IPS-11a (cell line): ENCODE data around the gene RAD52.
"Not testable (repeated sequence)": the region's sequence is repeated elsewhere in the genome, so short reads cannot be mapped to it uniquely, and the experiment has no call there.

Experiments used
- H3K4me3 ChIP-seq: one replicate; pipeline ENCODE4 v1.5.1; 2013; ENCODE audit warnings: low read depth, low read length, control low read depth

RAD52 gene

DNA sequence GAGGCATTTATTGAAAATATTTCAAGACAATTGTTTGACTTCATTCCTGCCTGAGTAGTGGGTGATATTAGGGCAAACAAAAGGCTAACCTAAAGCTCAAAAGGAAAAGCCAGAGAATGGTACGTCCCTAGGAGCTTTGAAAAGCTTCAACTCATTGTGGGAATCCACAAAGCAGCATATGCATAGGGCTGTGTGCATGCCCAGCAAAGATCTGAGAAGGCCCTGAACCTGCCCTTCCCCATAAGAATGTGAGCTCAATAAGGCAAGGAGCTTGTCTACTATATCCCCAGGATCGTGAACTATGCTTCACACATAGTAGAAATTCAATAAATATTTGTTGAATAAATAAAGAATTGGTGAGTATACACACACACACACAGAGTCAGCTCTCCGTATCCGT is 19.1 kb upstream of the RAD52 start:
- no peak overlapping the region for H3K4me3 ChIP-seq

GRCh38 chr12:967641-968040 is 18.1 kb upstream of the RAD52 start:
- H3K4me3 ChIP-seq, result no peak overlapping the region

GRCh38 chr12:966724-967123 is 17.2 kb upstream of the RAD52 start:
- H3K4me3 ChIP-seq, result no peak overlapping the region

DNA sequence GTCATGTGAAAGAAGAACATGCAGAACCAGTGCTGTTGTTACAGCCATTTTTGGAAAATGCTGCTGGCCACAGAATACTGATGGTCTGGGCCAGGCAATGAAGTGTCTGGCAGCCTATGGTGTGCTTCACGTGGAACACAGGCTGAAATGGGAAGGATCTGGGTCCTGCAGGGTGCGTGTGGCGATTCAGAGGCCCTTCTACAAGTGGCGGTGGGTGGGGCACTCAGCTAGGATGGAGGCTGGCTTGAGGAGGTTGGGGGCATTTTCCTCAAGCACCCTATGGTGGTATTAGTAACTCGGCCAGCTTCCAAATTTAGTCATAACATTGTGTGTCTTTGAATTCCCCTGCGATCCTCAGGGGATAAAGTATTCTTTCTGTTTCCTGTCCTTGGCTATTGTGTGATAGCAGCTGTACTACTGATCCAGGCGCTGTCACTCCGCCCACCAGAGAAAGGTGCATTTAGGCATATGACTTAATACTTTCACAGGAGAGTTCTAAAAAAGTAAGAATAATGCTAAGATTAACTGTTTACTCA is 9.2 kb upstream of the RAD52 start:
- H3K4me3 ChIP-seq, result no peak overlapping the region

- no peak overlapping the region for H3K4me3 ChIP-seq
These were observed 6.4 kb upstream of the RAD52 start for GRCh38 chr12:955939-956338.

GRCh38 chr12:954741-955140 is 5.2 kb upstream of the RAD52 start:
- H3K4me3 ChIP-seq, result no peak overlapping the region

GRCh38 chr12:953776-954175 is 4.3 kb upstream of the RAD52 start:
- no peak overlapping the region for H3K4me3 ChIP-seq

- no peak overlapping the region for H3K4me3 ChIP-seq
These were observed 1.7 kb upstream of the RAD52 start for GRCh38 chr12:951176-951575.

DNA sequence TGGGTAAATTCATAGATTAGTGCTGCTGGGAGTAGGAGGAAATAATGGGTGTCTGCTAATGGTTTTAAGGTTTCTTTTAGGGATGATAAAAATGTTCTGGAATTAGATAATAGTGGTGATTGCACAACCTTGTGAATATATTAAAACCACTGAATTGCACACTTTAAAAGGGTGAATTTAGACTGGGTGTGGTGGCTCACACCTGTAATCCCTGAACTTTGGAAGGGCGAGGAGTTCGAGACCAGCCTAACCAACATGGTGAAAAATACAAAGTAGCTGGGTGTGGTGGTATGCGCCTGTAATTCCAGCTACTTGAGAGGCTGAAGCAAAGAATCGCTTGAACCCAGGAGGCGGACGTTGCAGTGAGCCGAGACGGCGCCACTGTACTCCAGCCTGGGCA is 1.3 kb downstream of the RAD52 start:
- peak overlapping the region; percentile 95 for H3K4me3 ChIP-seq

DNA sequence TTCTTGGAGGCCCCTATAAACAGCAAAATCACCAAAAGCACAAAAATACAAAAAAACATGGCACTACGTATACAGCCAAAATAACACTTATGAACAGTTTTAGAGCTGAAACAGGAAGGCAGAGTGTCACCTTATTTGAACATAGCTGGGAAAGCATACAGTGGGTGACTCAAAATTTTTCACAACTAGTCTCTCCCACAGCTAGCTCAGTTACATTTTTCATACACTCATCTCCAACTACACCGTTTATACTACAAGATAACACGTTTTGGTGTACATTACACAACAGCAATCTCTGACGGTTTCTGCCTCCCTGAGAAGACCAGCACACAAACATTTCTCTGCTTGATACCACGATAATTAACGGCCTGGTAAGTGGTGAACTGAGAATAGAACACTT is 2.9 kb downstream of the RAD52 start:
- no peak overlapping the region for H3K4me3 ChIP-seq

DNA sequence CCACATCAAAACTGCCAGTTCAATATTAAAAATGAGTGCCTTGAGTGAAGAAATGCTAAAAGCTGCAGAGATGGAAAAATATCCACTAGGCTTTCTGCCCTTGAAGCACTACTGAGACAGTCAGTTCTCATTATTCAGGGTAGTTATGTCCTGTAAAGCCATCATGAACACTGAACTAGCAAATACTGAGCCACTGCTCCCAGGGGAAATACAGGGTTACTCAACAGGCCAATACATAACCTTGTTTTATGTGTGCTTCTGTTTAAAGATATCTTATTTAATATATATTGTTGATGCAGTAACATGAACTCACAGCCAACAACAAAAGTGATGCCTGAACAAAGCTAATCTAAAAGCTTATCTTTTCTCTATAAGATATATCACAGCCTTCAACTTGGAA is 3.3 kb downstream of the RAD52 start:
- H3K4me3 ChIP-seq, result no peak overlapping the region

- no peak overlapping the region for H3K4me3 ChIP-seq
These were observed 5.3 kb downstream of the RAD52 start for GRCh38 chr12:944211-944610.

DNA sequence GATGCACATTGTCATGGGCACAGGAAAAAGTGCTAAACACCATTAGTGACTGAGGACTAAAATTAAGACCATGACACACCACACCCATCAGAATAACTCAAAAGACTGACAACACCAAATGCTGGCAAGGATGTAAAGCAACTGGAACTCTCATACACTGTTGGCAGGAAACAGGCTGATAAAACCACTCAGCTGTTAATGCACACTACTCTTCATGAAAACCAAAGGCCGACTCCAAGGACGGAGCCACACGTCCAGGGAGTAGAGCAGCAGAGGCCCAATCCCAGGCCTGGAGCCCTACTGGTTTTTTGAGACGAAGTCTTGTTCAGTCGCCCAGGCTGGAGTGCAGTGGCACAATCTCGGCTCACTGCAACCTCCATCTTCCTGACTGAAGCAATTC is 6.4 kb downstream of the RAD52 start:
- H3K4me3 ChIP-seq, result no peak overlapping the region

GRCh38 chr12:938810-939209 is 10.7 kb downstream of the RAD52 start:
- no peak overlapping the region for H3K4me3 ChIP-seq

DNA sequence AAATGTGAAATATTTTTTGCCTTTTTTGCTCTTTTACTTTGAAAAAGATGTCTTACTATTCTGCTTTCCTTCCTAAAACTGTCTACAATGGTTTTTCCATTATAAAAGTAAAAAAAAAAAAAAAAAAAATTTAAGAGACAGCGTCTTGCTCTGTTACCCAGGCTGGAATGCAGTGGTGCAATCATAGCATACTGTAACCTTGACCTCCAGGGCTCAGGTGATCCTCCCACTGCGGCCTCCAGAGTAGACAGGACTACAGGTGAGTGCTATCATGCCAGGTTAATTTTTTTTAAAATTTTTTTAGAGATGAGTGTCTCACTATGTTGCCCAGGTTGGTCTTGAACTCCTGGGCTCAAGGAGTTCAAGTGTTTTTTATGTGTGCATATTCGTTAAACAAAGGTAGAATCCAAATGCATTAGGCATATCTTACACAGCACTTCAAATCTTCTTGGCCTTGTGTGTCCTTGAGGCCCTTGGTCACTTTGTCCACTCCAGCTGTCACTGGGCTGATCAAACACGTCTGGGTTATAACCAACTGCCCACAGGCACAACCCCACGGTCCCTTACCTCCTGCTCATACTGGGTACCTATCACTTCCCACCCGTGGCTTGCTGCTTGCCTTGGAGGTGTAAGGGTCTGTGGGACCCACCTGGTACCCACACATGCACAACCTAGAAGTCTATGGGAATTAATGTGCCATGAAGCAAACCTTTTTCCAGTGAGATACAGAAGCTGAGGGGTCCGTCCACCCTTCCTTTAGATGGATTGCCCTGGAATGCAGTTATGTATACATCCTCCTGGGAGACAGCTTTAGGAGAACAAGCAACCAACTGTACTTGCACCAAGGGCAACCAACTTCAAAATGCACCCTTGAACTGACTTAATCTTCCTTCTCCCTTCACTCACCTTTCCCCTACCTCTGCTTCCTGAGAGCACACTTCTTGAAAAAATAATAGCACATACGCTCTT is 12.8 kb downstream of the RAD52 start:
- H3K4me3 ChIP-seq, result no peak overlapping the region

GRCh38 chr12:935891-936290 is 13.6 kb downstream of the RAD52 start:
- H3K4me3 ChIP-seq, result not testable (repeated sequence)

DNA sequence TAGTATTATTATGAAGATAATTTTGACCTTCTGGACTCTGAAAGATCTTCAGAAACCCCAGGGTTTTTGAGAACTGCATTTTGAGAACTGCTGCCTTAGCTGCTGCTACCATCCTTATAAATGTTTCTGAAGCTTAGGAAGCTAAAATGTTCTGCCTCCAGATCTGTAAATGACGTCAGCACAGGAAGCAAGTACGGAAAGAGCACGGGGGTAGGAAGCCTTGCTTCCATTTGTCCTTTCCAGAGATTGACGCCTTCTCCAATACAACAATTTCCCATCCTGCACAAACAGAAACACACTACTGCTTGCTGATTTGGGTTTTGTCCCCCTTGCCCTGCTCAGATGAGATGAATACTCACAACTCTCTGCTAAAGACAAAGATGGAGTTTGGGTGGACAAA is 17.9 kb downstream of the RAD52 start:
- H3K4me3 ChIP-seq, result no peak overlapping the region

DNA sequence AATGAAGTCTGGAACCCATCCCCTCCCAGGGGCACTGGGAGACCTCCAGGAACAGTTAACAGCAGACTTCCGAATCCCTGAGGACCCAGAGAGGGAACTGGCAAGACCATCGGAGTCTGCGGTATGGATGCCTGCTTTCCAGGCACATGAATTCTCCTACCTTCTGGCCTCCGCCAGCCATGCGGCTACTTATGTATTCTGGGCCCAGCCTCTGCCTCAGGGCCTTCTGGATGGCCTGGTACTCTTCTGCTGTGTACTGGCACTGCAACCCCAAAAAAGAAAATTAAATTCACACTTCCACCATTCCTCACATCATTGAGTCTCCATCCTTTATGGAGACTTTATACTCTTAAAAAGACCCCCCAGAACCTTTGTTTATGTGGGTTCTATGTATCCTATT is 18.4 kb downstream of the RAD52 start:
- H3K4me3 ChIP-seq, result no peak overlapping the region

DNA sequence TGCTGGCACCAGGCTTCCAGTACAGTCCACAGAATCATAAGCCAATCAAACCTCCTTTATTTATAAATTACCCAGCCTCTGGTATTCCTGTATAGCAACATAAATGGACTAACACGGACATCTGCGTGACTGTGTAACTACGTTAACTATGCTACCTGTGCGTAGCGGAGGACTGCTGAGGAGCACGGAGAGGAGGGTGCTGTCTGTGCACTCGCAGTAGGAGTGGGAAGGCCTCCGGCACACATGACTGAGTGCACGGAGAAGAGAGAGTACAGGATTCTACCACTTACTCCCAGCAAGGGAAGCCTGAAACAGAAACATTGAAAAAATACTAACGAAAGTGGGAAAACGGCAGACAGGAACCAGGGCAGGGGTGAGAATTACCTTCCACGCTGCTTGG is 22.9 kb downstream of the RAD52 start:
- no peak overlapping the region for H3K4me3 ChIP-seq

DNA sequence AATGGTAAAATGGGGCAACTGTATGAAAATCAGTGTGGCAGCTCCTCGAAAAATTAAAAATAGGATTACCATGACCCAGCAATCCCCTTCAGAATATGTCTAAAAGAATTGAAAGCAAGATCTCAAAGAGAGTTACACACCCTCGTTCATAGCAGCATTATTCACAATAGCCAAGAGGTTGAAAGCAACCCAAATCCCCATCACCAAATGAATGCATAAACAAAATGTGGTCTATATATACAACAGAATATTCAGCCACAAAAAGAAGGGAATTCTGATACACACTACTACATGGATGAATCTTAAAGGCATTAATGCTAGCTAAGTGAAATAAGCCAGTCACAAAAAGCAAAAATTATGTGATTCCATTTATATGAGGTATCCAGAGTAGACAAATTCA is 27.2 kb downstream of the RAD52 start:
- no peak overlapping the region for H3K4me3 ChIP-seq

DNA sequence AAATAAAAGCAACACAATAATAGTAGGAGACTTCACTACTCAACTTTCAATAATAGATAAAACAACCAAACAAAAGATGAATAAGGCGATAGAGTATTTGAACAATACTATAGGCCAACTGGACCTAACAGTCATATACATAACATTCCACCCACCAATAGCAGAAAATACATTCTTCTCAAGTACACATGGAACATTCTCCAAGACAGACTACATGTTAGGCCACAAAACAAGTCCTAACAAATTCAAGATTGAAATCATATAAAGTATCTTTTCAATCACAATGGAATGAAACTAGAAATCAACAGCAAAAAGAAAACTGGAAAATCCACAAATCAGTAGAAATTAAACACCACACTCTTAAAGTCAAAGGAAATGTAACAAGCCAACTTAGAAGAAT is 28.8 kb downstream of the RAD52 start:
- H3K4me3 ChIP-seq, result no peak overlapping the region

- no peak overlapping the region for H3K4me3 ChIP-seq
These were observed 32.6 kb downstream of the RAD52 start for GRCh38 chr12:916712-917445.
